Smooth muscle cell (in vitro differentiated cells): Measurements from ENCODE around the gene NFAM1. TPM values are rescaled to one million over a fixed set of nuclear protein-coding genes. Genes with fewer than 3 reads are reported as not detected.

ENCODE experiments used
- DNase-seq: peaks from one replicate; lab custom pipeline; 2025; ENCODE audit not compliant: unreplicated experiment; lab: John Stamatoyannopoulos, UW
- H2AFZ ChIP-seq: fragments of 200-600 bp; sonication (generic); 2 replicates; pipeline ENCODE4 v1.6.0; 2016; ENCODE audit warnings: antibody characterized with exemption, low read depth, mild to moderate bottlenecking
- H3F3A ChIP-seq: fragments of 200-600 bp; sonication (generic); 2 replicates; pipeline ENCODE4 v1.6.0; 2017; ENCODE audit warnings: antibody characterized with exemption, low read depth
- H3K27ac ChIP-seq: fragments of 200-600 bp; sonication (generic); 2 replicates; pipeline ENCODE4 v1.5.1; 2016; ENCODE audit warnings: low read depth, mild to moderate bottlenecking
- H3K27me3 ChIP-seq: fragments of 200-600 bp; sonication (generic); 2 replicates; pipeline ENCODE4 v1.6.1; 2016; ENCODE audit warnings: low read depth, mild to moderate bottlenecking
- H3K36me3 ChIP-seq: fragments of 200-600 bp; sonication (generic); 2 replicates; pipeline ENCODE4 v1.5.1; 2016; ENCODE audit warnings: low read depth
- H3K4me1 ChIP-seq: fragments of 200-600 bp; sonication (generic); 2 replicates; pipeline ENCODE4 v1.5.1; 2016; ENCODE audit warnings: low read depth
- H3K4me2 ChIP-seq: fragments of 200-600 bp; sonication (generic); 2 replicates; pipeline ENCODE4 v1.6.0; 2016; ENCODE audit warnings: mild to moderate bottlenecking
- H3K4me3 ChIP-seq: fragments of 200-600 bp; sonication (generic); 2 replicates; pipeline ENCODE4 v1.5.1; 2016; ENCODE audit warnings: mild to moderate bottlenecking
- H3K79me2 ChIP-seq: fragments of 200-600 bp; sonication (generic); 2 replicates; pipeline ENCODE4 v1.6.0; 2016; ENCODE audit warnings: low read depth, mild to moderate bottlenecking
- H3K9ac ChIP-seq: fragments of 200-600 bp; sonication (generic); 2 replicates; pipeline ENCODE4 v1.6.0; 2016; ENCODE audit warnings: low read depth
- H3K9me3 ChIP-seq: fragments of 200-600 bp; sonication (generic); replicated peaks from 2 replicates; pipeline ENCODE4 v1.5.1; 2016; ENCODE audit warnings: low read depth
- H4K20me1 ChIP-seq: fragments of 200-600 bp; sonication (generic); 2 replicates; pipeline ENCODE4 v1.6.0; 2016; ENCODE audit warnings: low read depth
- WGBS: methylation state at CpG from one replicate; pipeline ENCODE4 v1.1.7; 2016; ENCODE audit warnings: low lambda C conversion rate; 5-methylcytosine and 5-hydroxymethylcytosine counted together
- polyA plus RNA-seq: library from polyadenylated mRNA; unstranded; fragments of >200 nt; fragmentation: Nextera tagmentation; extraction: Ambion mirVana; gene quantifications from 2 replicates; pipeline ENCODE4 v1.2.1, GENCODE V29; 2016
- total RNA-seq: library from RNA; depleted of rRNA; stranded (reverse); fragments of >200 nt; gene quantifications from 2 replicates; pipeline ENCODE4 v1.2.3, GENCODE V29; 2014
- TF ChIP-seq, protein P1 (sequence below): fragments of 200-600 bp; sonication (generic); IDR thresholded peaks from 2 replicates; pipeline ENCODE4 v1.5.1; 2017; ENCODE audit warnings: borderline replicate concordance, mild to moderate bottlenecking, antibody characterized with exemption; ENCODE audit not compliant: insufficient read depth, poor library complexity, severe bottlenecking

Gene NFAM1
- total and polyA plus RNA-seq, 2 experiments from 2014 or later = not detected

- TF ChIP-seq, protein P1, sequence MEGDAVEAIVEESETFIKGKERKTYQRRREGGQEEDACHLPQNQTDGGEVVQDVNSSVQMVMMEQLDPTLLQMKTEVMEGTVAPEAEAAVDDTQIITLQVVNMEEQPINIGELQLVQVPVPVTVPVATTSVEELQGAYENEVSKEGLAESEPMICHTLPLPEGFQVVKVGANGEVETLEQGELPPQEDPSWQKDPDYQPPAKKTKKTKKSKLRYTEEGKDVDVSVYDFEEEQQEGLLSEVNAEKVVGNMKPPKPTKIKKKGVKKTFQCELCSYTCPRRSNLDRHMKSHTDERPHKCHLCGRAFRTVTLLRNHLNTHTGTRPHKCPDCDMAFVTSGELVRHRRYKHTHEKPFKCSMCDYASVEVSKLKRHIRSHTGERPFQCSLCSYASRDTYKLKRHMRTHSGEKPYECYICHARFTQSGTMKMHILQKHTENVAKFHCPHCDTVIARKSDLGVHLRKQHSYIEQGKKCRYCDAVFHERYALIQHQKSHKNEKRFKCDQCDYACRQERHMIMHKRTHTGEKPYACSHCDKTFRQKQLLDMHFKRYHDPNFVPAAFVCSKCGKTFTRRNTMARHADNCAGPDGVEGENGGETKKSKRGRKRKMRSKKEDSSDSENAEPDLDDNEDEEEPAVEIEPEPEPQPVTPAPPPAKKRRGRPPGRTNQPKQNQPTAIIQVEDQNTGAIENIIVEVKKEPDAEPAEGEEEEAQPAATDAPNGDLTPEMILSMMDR = no peak
- Histone ChIP-seq H3K4me2 (no peak overlapping the region), H3K36me3 (no peaks in the 10 kb centered on the region), H3F3A (no peaks in the 10 kb centered on the region), H2AFZ (no peak overlapping the region), H3K9me3 (no peaks in the 10 kb centered on the region), H3K4me1 (peaks cover 4% of the 10 kb centered on the region), H3K79me2 (no peaks in the 10 kb centered on the region), H3K27me3 (no peaks in the 10 kb centered on the region), H3K27ac (no peak overlapping the region), H4K20me1 (no peaks in the 10 kb centered on the region), H3K9ac (no peak overlapping the region), H3K4me3 (no peak overlapping the region)
- DNase-seq = no peak
- WGBS = 83% methylated on average over 3 of the region's 3 CpGs
Measured at GRCh38 chr22:42425989-42426355, 6.2 kb downstream of the NFAM1 start.

DNA sequence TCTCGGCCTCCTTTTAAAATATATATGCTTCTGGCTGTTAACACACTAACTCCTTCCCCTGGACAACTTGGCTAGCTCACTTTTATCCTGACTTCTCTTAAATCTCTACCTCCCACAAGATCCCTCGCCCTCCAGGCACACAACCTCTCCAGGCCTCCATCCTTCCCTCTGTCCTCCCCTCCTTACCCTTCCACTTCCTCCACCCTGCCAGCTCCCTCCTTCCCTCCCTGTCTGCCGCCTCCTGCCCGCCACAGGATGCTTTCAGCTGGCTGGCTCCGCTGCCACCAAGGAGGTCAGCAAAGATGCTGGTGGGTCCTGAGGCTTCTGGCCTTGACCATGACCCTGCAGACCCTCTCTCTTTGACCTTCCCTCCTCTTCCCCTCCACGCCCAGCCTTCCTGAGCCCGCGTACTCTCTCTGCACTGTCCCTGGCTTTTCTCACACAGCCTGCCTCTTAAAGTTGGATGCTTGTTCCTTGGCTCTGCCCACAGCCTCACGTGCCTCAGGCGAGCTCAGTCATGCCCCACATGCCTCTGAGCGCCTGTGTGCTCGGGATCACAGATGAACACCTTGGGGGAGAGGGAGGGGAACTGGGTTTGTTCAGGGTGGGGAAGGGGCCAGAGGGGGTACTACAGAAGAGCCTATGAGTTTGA, 6.7 kb downstream of the NFAM1 start:
- Histone ChIP-seq H3K27ac (no peak overlapping the region), H3K9ac (no peak overlapping the region), H3F3A (no peaks in the 10 kb centered on the region), H2AFZ (no peak overlapping the region), H4K20me1 (no peaks in the 10 kb centered on the region), H3K4me2 (no peak overlapping the region), H3K9me3 (no peaks in the 10 kb centered on the region), H3K4me1 (peaks cover 4% of the 10 kb centered on the region), H3K36me3 (no peaks in the 10 kb centered on the region), H3K27me3 (no peaks in the 10 kb centered on the region), H3K79me2 (no peaks in the 10 kb centered on the region), H3K4me3 (no peak overlapping the region)
- 80% methylated on average over 12 of the region's 12 CpGs for WGBS
- no peak for DNase-seq
- TF ChIP-seq, protein P1 = no peak

GRCh38 chr22:42419243-42419881, 12.8 kb downstream of the NFAM1 start:
- Histone ChIP-seq H3K4me2 (no peak overlapping the region), H3K9me3 (no peaks in the 10 kb centered on the region), H2AFZ (no peak overlapping the region), H3K27ac (no peak overlapping the region), H3K9ac (no peak overlapping the region), H3K79me2 (no peaks in the 10 kb centered on the region), H3F3A (no peaks in the 10 kb centered on the region), H3K4me3 (no peak overlapping the region), H3K27me3 (no peaks in the 10 kb centered on the region), H3K4me1 (peaks cover 7% of the 10 kb centered on the region), H4K20me1 (no peaks in the 10 kb centered on the region), H3K36me3 (no peaks in the 10 kb centered on the region)
- TF ChIP-seq, protein P1 = no peak
- WGBS = 90% methylated on average over 18 of the region's 18 CpGs
- no peak for DNase-seq

DNA sequence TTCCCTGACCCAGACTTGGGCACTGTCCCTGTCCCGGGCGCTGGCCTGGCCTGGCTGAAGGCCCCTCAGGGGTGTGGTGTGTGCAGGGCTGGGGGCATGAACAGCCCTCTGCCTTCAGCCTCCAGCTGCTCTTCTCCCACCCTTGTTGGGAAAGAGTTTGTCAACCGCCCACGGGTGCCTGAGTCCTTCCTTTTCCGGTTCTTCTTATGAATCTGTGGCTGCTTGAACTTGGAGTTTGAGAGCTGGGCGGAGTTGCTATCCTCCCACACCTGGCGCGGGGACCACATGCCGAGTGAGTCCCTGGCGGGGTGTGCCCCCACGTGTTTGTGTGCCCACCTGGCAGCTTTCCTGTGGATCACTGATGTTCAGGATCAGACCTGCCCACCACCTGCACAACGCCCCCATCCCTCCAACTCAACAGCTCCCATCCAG, 13.4 kb downstream of the NFAM1 start:
- TF ChIP-seq, protein P1 = no peak
- H3K4me1 ChIP-seq = peaks cover 7% of the 10 kb centered on the region
- H3F3A ChIP-seq = no peaks in the 10 kb centered on the region
- no peaks in the 10 kb centered on the region for H3K79me2 ChIP-seq
- no peaks in the 10 kb centered on the region for H4K20me1 ChIP-seq
- no peak overlapping the region for H3K9ac ChIP-seq
- H3K27ac ChIP-seq = no peak overlapping the region
- H3K4me2 ChIP-seq = no peak overlapping the region
- H3K36me3 ChIP-seq = no peaks in the 10 kb centered on the region
- WGBS = 86% methylated on average over 12 of the region's 12 CpGs
- no peak overlapping the region for H3K4me3 ChIP-seq
- H2AFZ ChIP-seq = no peak overlapping the region
- H3K9me3 ChIP-seq = no peaks in the 10 kb centered on the region
- H3K27me3 ChIP-seq = no peaks in the 10 kb centered on the region
- DNase-seq = no peak
